Endothelial cell of umbilical vein (primary cell): ENCODE data around the gene GTSF1L.

Source experiments
- EZH2 ChIP-seq: IDR thresholded peaks from 2 replicates; pipeline ENCODE4 v1.6.1; 2012; ENCODE audit warnings: borderline replicate concordance, low read depth, mild to moderate bottlenecking, moderate library complexity, low read length, inconsistent platforms; ENCODE audit not compliant: severe bottlenecking
- FOS ChIP-seq: IDR thresholded peaks from 2 replicates; pipeline ENCODE4 v1.6.1; 2011; ENCODE audit warnings: mild to moderate bottlenecking, low read length, moderate library complexity, borderline replicate concordance; ENCODE audit not compliant: insufficient read depth
- POLR2A ChIP-seq: IDR thresholded peaks from 2 replicates; pipeline ENCODE4 v1.6.1; 2012; ENCODE audit warnings: low read depth, mild to moderate bottlenecking, control low read depth, low read length
- POLR2AphosphoS5 ChIP-seq: IDR thresholded peaks from 2 replicates; pipeline ENCODE4 v1.6.1; 2012; ENCODE audit warnings: low read depth, mild to moderate bottlenecking, control low read depth, low read length, moderate library complexity; ENCODE audit not compliant: insufficient read depth
- TF ChIP-seq, protein P1 (sequence below), 2 donors: IDR thresholded peaks; 1 replicate in 1 of 2; 2 replicates in 1 of 2; pipeline ENCODE4 v1.5.1; 2011; ENCODE audit warnings: low read length in 2 of 2, mild to moderate bottlenecking in 2 of 2, moderate library complexity in 2 of 2, control low read depth in 1 of 2, inconsistent platforms in 1 of 2, low read depth in 1 of 2; ENCODE audit not compliant: insufficient read depth in 1 of 2; ENCODE audit errors: extremely low read depth in 1 of 2
- TF ChIP-seq, protein P2 (sequence below): IDR thresholded peaks from 2 replicates; pipeline ENCODE4 v1.6.1; 2011; ENCODE audit not compliant: insufficient read depth, insufficient read length

DNA sequence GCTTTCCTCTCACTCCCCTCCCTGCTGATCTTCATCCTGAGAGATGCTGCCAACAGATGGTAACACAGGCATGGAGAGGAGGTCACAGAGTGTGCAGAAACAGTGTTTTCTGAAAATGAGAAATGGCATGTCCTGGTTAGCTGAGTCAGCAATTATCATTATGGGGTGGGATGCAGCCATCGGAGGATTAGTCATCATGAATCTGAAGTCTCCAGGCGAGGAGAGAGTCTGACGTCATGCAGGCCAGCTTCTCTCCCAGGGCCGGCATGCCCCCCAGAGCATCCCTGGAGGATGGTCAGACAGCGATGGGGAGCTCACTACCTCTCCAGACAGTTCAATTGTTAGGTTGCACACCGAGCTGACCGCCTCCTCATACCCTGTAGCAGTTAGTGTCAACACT lies 4.7 kb upstream of the GTSF1L start:
- TF ChIP-seq, protein P1, sequence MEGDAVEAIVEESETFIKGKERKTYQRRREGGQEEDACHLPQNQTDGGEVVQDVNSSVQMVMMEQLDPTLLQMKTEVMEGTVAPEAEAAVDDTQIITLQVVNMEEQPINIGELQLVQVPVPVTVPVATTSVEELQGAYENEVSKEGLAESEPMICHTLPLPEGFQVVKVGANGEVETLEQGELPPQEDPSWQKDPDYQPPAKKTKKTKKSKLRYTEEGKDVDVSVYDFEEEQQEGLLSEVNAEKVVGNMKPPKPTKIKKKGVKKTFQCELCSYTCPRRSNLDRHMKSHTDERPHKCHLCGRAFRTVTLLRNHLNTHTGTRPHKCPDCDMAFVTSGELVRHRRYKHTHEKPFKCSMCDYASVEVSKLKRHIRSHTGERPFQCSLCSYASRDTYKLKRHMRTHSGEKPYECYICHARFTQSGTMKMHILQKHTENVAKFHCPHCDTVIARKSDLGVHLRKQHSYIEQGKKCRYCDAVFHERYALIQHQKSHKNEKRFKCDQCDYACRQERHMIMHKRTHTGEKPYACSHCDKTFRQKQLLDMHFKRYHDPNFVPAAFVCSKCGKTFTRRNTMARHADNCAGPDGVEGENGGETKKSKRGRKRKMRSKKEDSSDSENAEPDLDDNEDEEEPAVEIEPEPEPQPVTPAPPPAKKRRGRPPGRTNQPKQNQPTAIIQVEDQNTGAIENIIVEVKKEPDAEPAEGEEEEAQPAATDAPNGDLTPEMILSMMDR (IDR thresholded peaks at IDR 0.05; ENCODE audit: extremely low read depth in 1 of 2, insufficient read depth in 1 of 2, low read depth in 1 of 2, low read length in 2 of 2), result no peak
- no peak for TF ChIP-seq POLR2A
- no peak for TF ChIP-seq POLR2AphosphoS5
- no peak for TF ChIP-seq FOS
- no peak for TF ChIP-seq EZH2
- TF ChIP-seq, protein P2, sequence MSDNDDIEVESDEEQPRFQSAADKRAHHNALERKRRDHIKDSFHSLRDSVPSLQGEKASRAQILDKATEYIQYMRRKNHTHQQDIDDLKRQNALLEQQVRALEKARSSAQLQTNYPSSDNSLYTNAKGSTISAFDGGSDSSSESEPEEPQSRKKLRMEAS, result no peak
